HL-60 (cell line): ENCODE data around the gene CCDC183.

Experiments
- SPI1 ChIP-seq: IDR thresholded peaks from 2 replicates; pipeline ENCODE4 v1.6.1; 2012; ENCODE audit warnings: low read depth, mild to moderate bottlenecking, borderline replicate concordance
- TF ChIP-seq, protein P1 (sequence below): IDR thresholded peaks from one replicate; pipeline ENCODE4 v1.5.1; 2011; ENCODE audit warnings: low read length, control low read depth, inconsistent platforms; ENCODE audit not compliant: insufficient read depth

DNA sequence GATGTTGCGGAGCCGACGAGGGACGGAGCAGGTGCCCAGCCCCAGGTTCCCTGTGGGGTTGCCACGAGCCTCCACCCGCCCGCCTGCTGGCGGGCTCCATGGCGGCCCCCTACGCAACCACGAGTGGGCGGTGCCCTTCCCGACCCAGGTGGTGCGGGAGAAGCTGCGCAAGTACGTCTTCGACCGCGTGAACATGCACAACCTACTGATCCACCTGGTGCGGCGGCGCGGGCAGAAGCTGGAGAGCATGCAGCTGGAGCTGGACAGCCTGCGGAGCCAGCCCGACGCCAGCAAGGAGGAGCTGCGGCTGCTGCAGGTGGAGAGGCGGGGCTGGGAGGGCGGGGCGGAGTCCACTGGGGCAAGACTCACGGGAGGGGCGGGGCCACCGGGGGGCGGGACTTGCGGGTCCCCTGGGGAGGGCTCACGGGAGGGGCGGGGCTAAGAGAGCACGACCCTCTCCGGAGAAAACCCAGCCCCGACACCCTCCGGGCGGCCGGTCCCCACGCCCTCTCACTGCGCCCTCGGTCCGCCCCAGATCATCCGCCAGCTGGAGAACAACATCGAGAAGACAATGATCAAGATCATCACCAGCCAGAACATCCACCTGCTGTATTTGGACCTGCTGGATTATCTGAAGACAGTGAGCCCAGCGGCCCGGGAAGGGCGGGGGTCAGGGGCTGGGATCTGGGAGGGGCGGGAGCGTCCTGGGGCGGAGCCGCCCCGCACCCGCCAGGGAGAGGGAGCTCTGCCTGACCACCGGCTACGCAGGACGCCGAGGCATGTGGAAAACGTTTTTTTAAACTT lies 3.9 kb downstream of the CCDC183 start:
- TF ChIP-seq, protein P1, sequence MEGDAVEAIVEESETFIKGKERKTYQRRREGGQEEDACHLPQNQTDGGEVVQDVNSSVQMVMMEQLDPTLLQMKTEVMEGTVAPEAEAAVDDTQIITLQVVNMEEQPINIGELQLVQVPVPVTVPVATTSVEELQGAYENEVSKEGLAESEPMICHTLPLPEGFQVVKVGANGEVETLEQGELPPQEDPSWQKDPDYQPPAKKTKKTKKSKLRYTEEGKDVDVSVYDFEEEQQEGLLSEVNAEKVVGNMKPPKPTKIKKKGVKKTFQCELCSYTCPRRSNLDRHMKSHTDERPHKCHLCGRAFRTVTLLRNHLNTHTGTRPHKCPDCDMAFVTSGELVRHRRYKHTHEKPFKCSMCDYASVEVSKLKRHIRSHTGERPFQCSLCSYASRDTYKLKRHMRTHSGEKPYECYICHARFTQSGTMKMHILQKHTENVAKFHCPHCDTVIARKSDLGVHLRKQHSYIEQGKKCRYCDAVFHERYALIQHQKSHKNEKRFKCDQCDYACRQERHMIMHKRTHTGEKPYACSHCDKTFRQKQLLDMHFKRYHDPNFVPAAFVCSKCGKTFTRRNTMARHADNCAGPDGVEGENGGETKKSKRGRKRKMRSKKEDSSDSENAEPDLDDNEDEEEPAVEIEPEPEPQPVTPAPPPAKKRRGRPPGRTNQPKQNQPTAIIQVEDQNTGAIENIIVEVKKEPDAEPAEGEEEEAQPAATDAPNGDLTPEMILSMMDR, result no peak
- TF ChIP-seq SPI1, result no peak
